Peyer's patch (tissue), 4 donors: ENCODE data around the gene PLCH1. TPM values are rescaled to one million over a fixed set of nuclear protein-coding genes. Genes with fewer than 3 reads are reported as not detected.

ENCODE experiments used
- DNase-seq, 3 donors: peaks; one replicate each; pipeline ENCODE4 v3.0.0-alpha.2; 2017 to 2019
- H3K27ac ChIP-seq, 4 donors: fragments of 200-600 bp; sonication (generic); one replicate each; pipeline ENCODE4 v1.5.1; 2016 to 2019
- H3K27me3 ChIP-seq, 2 donors: fragments of 200-600 bp; sonication (generic); one replicate each; pipeline ENCODE4 v1.5.1; 2019
- H3K36me3 ChIP-seq, 3 donors: fragments of 200-600 bp; sonication (generic); one replicate each; pipeline ENCODE4 v1.5.1; 2016 to 2019
- H3K4me1 ChIP-seq, 4 donors: fragments of 200-600 bp; sonication (generic); one replicate each; pipeline ENCODE4 v1.5.1; 2016 to 2019
- H3K4me3 ChIP-seq, 4 donors: fragments of 200-600 bp; sonication (generic); 1 replicate in 3 of 4; 2 replicates in 1 of 4; pipeline ENCODE4 v1.5.1; 2016 to 2019; ENCODE audit warnings: mild to moderate bottlenecking in 1 of 4
- H3K9me3 ChIP-seq, 4 donors: fragments of 200-600 bp; sonication (generic); one replicate each; pipeline ENCODE4 v1.5.1; 2016 to 2019; ENCODE audit warnings: mild to moderate bottlenecking in 1 of 4
- POLR2A ChIP-seq, 2 donors: fragments of 450-650 bp; IDR thresholded peaks; one replicate each; pipeline ENCODE4 v1.5.1; 2017; ENCODE audit warnings: antibody characterized with exemption in 2 of 2, mild to moderate bottlenecking in 2 of 2, moderate library complexity in 2 of 2
- total RNA-seq, 4 donors: library from RNA; depleted of rRNA; stranded (reverse); fragments of >200 nt; gene quantifications; one replicate each; pipeline ENCODE4 v1.1.0, GENCODE V29; 2016
- TF ChIP-seq, protein P1 (sequence below), 6 experiments: fragments of 450-650 bp in 4 of 6; fragments of 200-600 bp in 2 of 6; sonication (generic) in 1 of 6; IDR thresholded peaks; one replicate each; pipeline ENCODE4 v1.5.1; 2017 to 2019; ENCODE audit warnings: antibody characterized with exemption in 6 of 6, mild to moderate bottlenecking in 3 of 6, moderate library complexity in 1 of 6

PLCH1 gene
- total RNA-seq, 4 donors from 2014 or later: 8.3 to 19.1 (median 12.7) TPM

DNA sequence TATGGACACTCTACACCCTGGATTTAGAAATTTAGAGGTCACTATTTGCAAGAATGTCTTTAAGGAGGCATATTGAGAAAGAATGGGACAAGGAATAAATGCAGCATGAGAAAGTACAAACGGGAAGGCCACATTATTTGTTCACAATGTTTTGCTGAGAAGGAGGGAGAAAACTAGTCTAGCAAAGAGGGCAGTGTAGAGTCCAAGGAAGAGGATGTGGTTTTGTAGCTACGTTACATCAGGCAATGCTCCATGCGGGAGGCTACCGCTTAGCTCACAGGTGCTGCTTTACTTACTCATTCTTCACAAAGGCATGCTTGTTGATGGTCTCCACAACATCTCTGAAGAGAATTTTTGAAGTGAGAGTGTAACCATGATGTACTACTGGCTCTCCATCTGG lies 191.1 kb downstream of the PLCH1 start:
- Histone ChIP-seq H3K4me1 (peaks cover 0 to 5% (median 0%) of the 10 kb centered on the region in 4 donors), H3K9me3 (no peaks in the 10 kb centered on the region), H3K4me3 (no peak overlapping the region), H3K36me3 (peaks cover 0 to 9% (median 0%) of the 10 kb centered on the region in 3 donors), H3K27me3 (no peaks in the 10 kb centered on the region), H3K27ac (no peak overlapping the region)
- TF ChIP-seq, protein P1, sequence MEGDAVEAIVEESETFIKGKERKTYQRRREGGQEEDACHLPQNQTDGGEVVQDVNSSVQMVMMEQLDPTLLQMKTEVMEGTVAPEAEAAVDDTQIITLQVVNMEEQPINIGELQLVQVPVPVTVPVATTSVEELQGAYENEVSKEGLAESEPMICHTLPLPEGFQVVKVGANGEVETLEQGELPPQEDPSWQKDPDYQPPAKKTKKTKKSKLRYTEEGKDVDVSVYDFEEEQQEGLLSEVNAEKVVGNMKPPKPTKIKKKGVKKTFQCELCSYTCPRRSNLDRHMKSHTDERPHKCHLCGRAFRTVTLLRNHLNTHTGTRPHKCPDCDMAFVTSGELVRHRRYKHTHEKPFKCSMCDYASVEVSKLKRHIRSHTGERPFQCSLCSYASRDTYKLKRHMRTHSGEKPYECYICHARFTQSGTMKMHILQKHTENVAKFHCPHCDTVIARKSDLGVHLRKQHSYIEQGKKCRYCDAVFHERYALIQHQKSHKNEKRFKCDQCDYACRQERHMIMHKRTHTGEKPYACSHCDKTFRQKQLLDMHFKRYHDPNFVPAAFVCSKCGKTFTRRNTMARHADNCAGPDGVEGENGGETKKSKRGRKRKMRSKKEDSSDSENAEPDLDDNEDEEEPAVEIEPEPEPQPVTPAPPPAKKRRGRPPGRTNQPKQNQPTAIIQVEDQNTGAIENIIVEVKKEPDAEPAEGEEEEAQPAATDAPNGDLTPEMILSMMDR (IDR thresholded peaks at IDR 0.05): no peak
- no peak for TF ChIP-seq POLR2A (IDR thresholded peaks at IDR 0.05)
- DNase-seq: no peak

DNA sequence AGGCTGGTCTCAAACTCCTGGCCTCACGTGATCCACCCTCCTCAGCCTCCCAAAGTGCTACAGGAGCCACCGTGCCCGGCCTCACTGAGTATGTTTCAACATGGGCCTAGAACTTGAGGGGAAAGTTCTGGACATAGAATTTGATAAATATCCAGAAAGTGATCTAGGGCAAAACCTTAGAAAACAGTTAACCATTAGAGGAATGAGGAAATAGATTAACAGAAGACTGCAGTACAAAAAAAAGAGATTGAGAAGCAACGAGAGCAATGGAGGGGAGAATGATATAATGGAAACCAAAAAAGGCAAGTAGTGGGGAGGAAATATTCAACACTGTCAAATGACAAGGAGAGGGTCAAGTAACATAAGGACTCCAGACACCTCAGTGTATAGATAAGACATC lies 191.5 kb downstream of the PLCH1 start:
- no peak for TF ChIP-seq POLR2A (IDR thresholded peaks at IDR 0.05)
- TF ChIP-seq, protein P1 (IDR thresholded peaks at IDR 0.05): no peak
- peaks cover 0 to 5% (median 0%) of the 10 kb centered on the region in 4 donors for H3K4me1 ChIP-seq
- no peak for DNase-seq
- no peak overlapping the region for H3K27ac ChIP-seq
- no peaks in the 10 kb centered on the region for H3K9me3 ChIP-seq
- no peak overlapping the region for H3K4me3 ChIP-seq
- no peaks in the 10 kb centered on the region for H3K27me3 ChIP-seq
- H3K36me3 ChIP-seq: peaks cover 0 to 13% (median 0%) of the 10 kb centered on the region in 3 donors

GRCh38 chr3:155550391-155550790 lies 194.5 kb downstream of the PLCH1 start:
- peaks cover 0 to 5% (median 0%) of the 10 kb centered on the region in 4 donors for H3K4me1 ChIP-seq
- H3K27me3 ChIP-seq: no peaks in the 10 kb centered on the region
- no peak overlapping the region for H3K27ac ChIP-seq
- peaks cover 0 to 13% (median 0%) of the 10 kb centered on the region in 3 donors for H3K36me3 ChIP-seq
- H3K4me3 ChIP-seq: no peak overlapping the region
- TF ChIP-seq POLR2A (IDR thresholded peaks at IDR 0.05): no peak
- TF ChIP-seq, protein P1 (IDR thresholded peaks at IDR 0.05): no peak
- H3K9me3 ChIP-seq: no peaks in the 10 kb centered on the region
- DNase-seq: no peak

- Histone ChIP-seq H3K27me3 (no peaks in the 10 kb centered on the region), H3K36me3 (peaks cover 0 to 13% (median 0%) of the 10 kb centered on the region in 3 donors), H3K27ac (no peak overlapping the region), H3K4me3 (no peak overlapping the region), H3K9me3 (no peaks in the 10 kb centered on the region), H3K4me1 (no peaks in the 10 kb centered on the region)
- DNase-seq: no peak
- TF ChIP-seq, protein P1 (IDR thresholded peaks at IDR 0.05): no peak
Observed at GRCh38 chr3:155549087-155549486, 195.8 kb downstream of the PLCH1 start.

GRCh38 chr3:155548195-155548594 lies 196.7 kb downstream of the PLCH1 start:
- H3K4me3 ChIP-seq: no peak overlapping the region
- peaks cover 0 to 8% (median 0%) of the 10 kb centered on the region in 3 donors for H3K36me3 ChIP-seq
- no peak for TF ChIP-seq POLR2A (IDR thresholded peaks at IDR 0.05)
- TF ChIP-seq, protein P1 (IDR thresholded peaks at IDR 0.05): no peak
- H3K27ac ChIP-seq: no peak overlapping the region
- no peak for DNase-seq
- no peaks in the 10 kb centered on the region for H3K4me1 ChIP-seq
- H3K27me3 ChIP-seq: no peaks in the 10 kb centered on the region
- H3K9me3 ChIP-seq: no peaks in the 10 kb centered on the region

DNA sequence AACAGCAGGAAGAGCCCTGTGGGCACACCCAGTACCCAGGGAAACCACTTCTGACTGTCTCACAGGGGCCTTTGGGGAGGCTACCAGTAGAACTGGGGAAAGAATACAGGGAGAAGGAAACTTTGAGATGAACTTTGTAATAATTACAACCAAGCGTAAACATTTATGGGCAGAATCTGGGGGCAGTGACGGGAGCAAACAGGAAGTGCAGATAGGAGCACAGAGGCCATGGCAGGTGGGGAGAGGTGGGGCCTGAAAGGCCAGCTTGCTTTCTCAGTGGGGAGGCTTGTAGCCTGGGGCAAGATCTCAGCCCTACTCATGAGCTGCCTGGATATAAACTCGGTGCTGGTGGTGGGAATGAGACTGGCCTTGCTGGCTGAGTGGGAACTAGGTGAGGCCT lies 209.8 kb downstream of the PLCH1 start:
- TF ChIP-seq, protein P1 (IDR thresholded peaks at IDR 0.05): no peak
- no peak for TF ChIP-seq POLR2A (IDR thresholded peaks at IDR 0.05)
- Histone ChIP-seq H3K27ac (no peak overlapping the region), H3K36me3 (peaks cover 0 to 4% (median 0%) of the 10 kb centered on the region in 3 donors), H3K4me1 (no peaks in the 10 kb centered on the region), H3K4me3 (no peak overlapping the region), H3K9me3 (no peaks in the 10 kb centered on the region), H3K27me3 (no peaks in the 10 kb centered on the region)
- DNase-seq: no peak
